NCI-H2196 treated with DMSO at 0.1 percent for 48 hours (cell line): Measurements from ENCODE around the gene ZNF580.

Experiments used
- DNase-seq: peaks from one replicate; lab custom pipeline; 2025; ENCODE audit not compliant: unreplicated experiment; lab: John Stamatoyannopoulos, UW

Gene ZNF580, protein sequence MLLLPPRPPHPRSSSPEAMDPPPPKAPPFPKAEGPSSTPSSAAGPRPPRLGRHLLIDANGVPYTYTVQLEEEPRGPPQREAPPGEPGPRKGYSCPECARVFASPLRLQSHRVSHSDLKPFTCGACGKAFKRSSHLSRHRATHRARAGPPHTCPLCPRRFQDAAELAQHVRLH

DNA sequence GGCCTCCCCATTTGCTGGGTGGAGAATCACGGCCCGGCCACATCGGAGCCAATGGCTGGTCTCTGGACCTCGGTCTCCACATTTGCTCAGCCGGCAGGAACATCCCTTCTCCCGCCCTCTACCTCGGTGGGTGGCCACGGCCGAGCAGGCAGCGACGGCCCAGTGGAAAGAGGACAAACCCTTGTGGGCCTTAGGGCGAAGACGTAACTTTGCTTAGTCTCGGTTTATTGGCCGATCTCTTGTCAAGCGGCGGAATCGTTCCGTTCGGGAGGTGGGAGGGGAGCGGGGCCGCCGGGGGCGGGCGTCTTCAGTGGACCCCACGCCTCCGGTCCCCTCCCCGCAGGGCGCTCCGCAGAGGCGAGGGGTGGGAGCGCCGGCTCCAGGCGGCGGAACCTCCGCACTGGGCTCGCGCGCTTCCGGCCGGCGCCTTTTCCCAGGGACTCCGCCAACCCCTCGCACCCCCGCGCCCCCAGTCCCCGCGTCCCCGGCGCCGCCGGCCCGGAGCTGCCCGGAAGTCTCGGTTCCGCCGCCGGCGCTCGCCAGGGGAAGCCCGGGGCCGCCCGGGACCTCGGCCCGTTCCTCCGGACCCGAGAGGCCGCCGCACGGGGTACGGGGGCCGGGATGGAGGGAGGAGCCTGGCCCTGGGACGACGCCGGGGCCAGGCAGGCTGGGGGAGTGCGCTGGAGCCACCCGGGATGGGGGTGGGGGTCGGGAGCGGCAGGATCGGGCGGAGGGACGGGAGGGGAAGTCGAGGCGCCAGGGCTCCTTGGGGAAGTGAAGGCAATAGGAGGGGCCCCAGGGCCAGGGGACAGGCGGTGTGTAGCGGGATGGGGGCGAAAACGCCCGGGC lies at the start of gene ZNF580:
Gene ZNF580 (plus strand): TSS at position 426 of the 849 bp plus-strand sequence. CDS start 1,507 bp downstream, outside the sequence.
- peak; percentile 40 for DNase-seq

- no peak for DNase-seq
These were observed 49.2 kb upstream of the ZNF580 start for GRCh38 chr19:55591555-55591954.

DNA sequence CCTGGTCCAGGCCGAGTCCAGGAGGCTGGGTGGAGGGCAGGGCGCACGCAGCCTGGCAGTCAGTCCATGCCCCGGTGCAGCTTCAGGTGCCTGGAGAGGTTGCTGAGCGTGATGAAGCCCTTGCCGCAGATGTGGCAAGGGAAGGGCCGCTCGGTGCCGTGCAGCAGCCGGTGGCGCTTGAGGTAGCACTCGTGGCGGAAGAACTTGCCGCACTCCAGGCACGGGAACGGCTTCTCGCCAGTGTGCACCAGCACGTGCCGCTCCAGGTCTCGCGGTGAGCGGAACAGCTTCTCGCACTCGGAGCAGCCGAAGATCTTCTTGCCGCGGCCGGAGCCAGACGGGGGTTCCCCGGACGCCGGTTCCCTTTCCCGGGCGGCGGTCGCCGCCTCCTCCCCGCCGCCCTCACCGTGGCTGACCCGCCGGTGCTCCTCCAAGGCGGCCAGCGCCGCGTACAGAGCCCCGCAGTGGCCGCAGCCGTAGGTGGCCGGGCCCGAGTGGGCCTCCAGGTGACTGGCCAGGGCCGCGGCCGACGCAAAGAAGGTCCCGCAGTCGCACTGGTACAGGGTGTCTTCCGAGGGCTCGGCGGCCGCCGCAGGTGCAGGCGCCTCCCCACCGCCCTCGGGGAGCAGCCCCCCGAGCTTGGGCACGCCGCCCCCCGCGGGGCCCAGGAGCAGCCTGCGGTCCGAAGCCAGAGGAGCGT lies 48.3 kb upstream of the ZNF580 start:
- DNase-seq, result no peak

DNA sequence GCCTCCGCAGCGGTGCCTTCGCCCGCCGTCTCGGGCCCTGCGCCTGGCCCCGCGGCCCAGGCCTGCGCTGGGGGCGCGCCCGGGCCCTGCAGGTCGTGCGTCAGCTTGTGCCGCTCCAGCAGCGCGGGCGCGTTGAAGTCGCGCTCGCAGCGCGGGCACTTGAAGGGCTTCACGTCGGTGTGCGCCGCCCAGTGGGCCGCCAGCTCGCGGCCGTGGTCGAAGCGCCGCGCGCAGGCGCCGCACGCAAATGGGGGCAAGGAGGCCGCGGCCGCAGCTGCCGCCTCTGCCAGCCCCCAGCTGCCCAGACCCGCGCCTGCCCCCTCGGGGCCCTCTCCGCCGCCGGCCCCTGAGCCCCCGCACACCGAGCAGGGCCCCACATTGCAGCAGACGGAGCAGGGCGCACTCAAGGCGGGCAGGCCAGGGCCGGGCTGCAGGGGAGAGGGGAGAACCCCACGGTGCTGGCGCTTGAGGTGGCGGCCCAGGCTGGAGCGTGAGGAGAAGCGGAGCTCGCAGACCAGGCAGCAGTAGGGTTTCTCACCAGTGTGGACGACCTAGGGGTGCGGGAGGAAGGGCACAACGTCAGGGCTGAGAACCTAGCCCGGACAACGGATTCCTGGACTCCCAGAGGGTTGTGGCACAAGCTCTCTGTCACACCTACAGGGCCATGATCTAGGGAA lies 47.6 kb upstream of the ZNF580 start:
- no peak for DNase-seq

- no peak for DNase-seq
These were observed 45.7 kb upstream of the ZNF580 start for GRCh38 chr19:55594996-55595545.

GRCh38 chr19:55596304-55596703 lies 44.5 kb upstream of the ZNF580 start:
- no peak for DNase-seq

DNA sequence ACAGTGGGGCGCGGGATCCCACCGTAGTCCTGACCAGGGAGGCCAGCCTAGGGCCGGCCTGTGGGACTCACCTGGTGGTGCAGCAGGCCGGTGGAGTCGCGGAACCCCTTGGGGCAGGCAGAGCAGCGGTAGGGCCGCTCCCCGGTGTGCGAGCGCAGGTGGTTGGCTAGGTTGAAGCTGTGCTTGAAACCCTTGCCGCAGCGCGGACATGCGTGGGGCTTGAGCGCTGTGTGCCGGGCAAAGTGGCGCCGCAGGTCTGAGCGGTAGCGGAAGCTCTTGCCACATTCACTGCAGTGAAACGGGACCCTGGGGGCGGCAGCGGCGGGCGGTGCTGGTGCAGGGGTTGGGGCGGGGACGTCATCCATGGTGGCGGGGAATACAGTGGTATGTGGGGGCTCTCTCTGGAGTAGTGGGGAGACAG lies 43.3 kb upstream of the ZNF580 start:
- no peak for DNase-seq

DNA sequence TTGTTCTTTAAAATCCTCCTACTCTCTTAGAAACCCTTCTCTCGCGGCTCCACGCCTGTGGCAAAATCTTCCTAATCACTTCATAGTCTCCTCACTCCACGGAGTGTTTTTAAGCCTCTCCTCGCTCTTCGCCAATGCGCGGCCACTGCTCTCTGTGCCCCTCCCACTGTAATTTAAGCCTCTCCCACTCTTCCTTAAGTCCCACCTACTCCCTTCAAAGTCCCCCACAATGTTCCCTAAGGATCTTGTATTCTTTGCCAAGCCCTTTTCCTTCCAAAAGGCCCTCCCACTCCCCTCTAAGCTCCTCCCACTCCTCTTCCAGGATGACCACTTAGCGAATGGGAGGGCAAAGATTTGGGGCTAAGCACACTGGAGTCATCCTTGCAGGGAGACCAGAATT lies 42.8 kb upstream of the ZNF580 start:
- no peak for DNase-seq

GRCh38 chr19:55598719-55599467 lies 41.9 kb upstream of the ZNF580 start:
- peak; percentile 88 for DNase-seq

DNA sequence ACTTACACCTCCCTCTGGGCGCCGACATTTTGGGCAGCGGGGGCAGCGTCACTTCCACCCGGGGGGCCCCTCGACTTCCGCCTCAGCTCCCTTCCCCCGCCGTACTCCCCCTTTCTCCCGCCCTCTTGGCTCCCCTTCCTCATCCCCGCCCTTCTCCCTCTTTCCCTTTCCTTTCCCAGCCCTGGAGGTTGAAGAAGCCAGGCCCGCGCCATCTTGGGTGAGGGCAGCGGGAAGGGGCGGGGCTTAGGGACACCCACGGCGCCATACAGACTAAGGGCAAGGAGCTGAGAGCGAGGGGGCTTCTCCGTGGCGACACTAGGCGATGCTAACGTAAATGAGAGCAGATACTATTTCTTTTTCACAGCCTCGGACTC lies 41.3 kb upstream of the ZNF580 start, which contains the start of gene FIZ1:
Gene FIZ1 (minus strand): TSS at position 50 of the 374 bp plus-strand sequence. CDS start 1,652 bp downstream, outside the sequence.
- DNase-seq, result peak; percentile 95

GRCh38 chr19:55599842-55600661 lies 40.8 kb upstream of the ZNF580 start, which contains the start of gene ZNF524:
Gene ZNF524 (plus strand): TSS chr19:55600288. CDS start chr19:55602113, 1,825 bp downstream.
- peak; percentile 93 for DNase-seq

DNA sequence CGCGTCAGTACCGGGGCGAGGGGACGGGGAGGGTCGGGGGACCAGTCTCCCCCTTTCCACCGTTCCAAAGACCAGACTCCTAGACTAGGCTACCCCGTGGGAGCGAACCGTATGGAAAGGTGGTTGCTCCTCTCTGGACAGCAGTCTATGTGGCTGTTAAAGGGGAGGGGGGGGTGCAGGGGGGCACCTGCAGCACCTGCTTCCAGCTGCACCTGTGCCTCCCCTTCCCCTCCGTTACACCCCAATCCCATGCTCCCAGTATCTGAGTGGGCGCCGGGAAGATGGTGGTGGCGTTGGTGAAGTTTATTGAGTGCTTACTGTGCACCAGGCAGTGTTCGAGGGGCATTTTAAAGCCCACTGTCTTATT lies 40.2 kb upstream of the ZNF580 start:
- DNase-seq, result no peak

GRCh38 chr19:55601084-55601483 lies 39.7 kb upstream of the ZNF580 start:
- DNase-seq, result no peak

- no peak for DNase-seq
These were observed 38.4 kb upstream of the ZNF580 start for GRCh38 chr19:55602104-55603001.

DNA sequence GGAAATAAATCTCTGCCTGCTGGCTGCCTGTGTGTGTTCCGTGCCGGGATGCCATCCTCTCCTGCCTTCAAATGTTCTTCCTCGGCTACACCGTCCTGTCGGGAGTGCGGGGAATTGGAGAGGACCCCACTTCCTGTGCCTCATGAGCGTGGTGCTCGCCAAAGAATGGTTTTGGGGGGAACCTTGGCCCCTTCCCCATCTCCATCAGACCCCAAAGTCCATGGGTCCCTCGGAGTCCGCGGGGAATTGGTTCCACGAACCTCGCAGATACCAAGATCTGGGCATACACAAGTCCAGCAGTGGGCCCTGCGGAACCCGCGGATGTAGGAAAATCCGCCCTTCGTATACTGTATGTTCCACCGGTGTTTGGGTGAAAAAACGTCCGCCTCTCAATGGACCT lies 37.7 kb upstream of the ZNF580 start:
- DNase-seq, result no peak

DNA sequence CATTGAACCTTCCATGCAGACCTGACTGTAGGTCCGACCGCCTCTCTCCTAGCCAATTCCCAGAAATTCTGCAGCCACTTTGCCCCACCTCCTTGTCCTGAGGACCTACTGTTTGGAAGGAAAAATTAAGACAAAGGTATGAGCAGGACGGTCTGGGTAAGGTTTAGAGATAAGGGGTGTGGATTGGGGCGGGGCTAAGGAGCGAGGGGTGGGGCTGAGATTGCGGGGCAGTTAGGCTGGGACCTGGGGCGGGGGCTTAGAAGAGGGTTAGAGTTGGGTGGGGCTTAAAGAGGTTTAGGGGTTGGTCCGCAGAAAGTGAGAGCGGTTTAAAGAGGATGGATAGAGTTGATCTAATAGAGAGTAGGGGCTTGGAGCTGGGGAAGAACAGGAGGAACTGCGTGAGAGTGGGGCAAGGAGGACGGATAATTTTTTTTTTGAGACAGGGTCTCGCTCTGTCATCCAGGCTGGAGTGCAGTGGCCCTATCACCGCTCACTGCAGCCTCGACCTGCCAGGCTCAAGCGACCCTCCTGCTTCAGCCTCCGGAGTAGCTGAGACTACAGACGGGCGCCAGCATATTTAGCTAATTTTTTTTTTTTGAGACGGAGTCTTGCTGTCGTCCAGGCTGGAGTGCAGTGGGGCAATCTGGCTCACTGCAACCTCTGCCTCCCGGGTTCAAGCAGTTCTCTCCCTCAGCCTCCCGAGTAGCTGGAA lies 37.1 kb upstream of the ZNF580 start:
- DNase-seq, result no peak

DNA sequence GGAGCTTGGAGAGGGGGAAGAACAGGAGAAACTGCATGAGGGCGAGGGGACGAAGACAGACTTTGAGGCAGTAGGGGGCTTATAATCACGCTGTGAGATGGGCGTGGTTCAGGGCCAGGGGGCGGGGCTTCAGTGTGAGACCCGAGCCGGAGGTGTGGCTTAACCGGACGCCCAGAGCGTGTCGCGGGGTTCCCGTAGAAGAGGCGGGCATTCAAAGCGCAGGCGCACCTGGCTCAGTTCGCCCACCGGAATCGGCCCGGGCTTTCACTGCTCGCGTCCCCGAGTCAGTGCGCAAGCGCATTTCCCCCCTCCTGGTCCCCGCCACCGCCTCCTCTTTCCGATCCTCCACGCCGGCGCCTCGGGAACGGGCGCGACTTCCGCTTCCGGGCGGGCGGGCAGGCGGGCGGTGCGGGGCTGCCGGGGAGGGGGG lies 35.6 kb upstream of the ZNF580 start:
- DNase-seq, result peak; percentile 97
